Progenitor cell of endocrine pancreas (in vitro differentiated cells): Measurements from ENCODE around the gene BMP5. TPM values are rescaled to one million over a fixed set of nuclear protein-coding genes. Genes with fewer than 3 reads are reported as not detected.

ENCODE experiments used
- DNase-seq: peaks from one replicate; pipeline ENCODE4 v3.0.0; 2021; ENCODE audit warnings: low spot score; ENCODE audit not compliant: unreplicated experiment
- H3K27ac Mint-ChIP-seq: 2 replicates; pipeline ENCODE4 v1.8.0; 2021; ENCODE audit warnings: mild to moderate bottlenecking, moderate library complexity, mixed read lengths
- H3K27me3 Mint-ChIP-seq: 2 replicates; pipeline ENCODE4 v1.8.0; 2021; ENCODE audit warnings: mixed read lengths
- H3K36me3 Mint-ChIP-seq: 2 replicates; pipeline ENCODE4 v1.8.0; 2022; ENCODE audit warnings: mixed read lengths; ENCODE audit not compliant: insufficient read depth
- H3K4me1 Mint-ChIP-seq: 2 replicates; pipeline ENCODE4 v1.8.0; 2021; ENCODE audit warnings: low read depth, mixed read lengths
- H3K4me3 Mint-ChIP-seq: 2 replicates; pipeline ENCODE4 v1.8.0; 2021; ENCODE audit warnings: low read depth, mild to moderate bottlenecking, moderate library complexity, mixed read lengths
- H3K9me3 Mint-ChIP-seq: 2 replicates; pipeline ENCODE4 v1.8.0; 2021; ENCODE audit warnings: low read depth, mixed read lengths
- CTCF ChIP-seq: fragments of 200-600 bp; sonication (generic); IDR thresholded peaks from one replicate; pipeline ENCODE4 v1.5.0; 2021; ENCODE audit warnings: antibody characterized with exemption, mild to moderate bottlenecking; ENCODE audit not compliant: unreplicated experiment
- total RNA-seq: library from RNA; stranded (reverse); gene quantifications from 2 replicates; pipeline ENCODE4 v1.2.1, GENCODE V29; 2021

The BMP5 gene
- total RNA-seq, 1 donor from 2014 or later, result 0.91 TPM

GRCh38 chr6:55853008-55854001, 22.1 kb downstream of the BMP5 start:
- H3K27ac Mint-ChIP-seq, result no peak overlapping the region

DNA sequence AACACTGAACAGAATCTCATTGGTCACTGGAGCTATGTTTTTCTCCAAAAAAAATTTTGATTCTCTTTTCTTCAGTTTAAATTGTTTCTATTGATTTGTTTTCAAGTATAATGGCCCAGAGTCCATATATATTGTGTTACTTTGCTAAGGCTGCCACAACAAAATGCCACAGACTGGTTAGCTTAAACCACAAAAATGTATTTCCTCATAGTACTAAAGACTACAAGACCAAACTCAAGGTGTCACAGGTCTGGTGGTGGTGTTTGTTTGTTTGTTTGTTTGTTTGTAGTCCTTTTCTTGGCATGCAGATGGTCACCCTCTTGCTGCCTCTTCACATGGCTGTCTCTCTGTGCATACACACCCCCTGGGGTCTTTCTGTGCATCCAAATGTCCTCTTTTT, 34.0 kb downstream of the BMP5 start:
- H3K27me3 Mint-ChIP-seq, result peaks cover 6% of the 10 kb centered on the region
- H3K27ac Mint-ChIP-seq, result no peak overlapping the region
- H3K4me1 Mint-ChIP-seq, result peaks cover 6% of the 10 kb centered on the region
- H3K4me3 Mint-ChIP-seq, result no peak overlapping the region
- H3K9me3 Mint-ChIP-seq, result peaks cover 5% of the 10 kb centered on the region
- no peaks in the 10 kb centered on the region for H3K36me3 Mint-ChIP-seq
- DNase-seq, result no peak
- no peak for TF ChIP-seq CTCF

More at GRCh38 chr6:55853008-55854001, 22.1 kb downstream of the BMP5 start:
- Mint-ChIP-seq H3K36me3 (no peaks in the 10 kb centered on the region), H3K4me3 (no peak overlapping the region), H3K9me3 (peaks cover 3% of the 10 kb centered on the region), H3K27me3 (peaks cover 3% of the 10 kb centered on the region), H3K4me1 (no peaks in the 10 kb centered on the region)
- no peak for TF ChIP-seq CTCF
- no peak for DNase-seq

DNA sequence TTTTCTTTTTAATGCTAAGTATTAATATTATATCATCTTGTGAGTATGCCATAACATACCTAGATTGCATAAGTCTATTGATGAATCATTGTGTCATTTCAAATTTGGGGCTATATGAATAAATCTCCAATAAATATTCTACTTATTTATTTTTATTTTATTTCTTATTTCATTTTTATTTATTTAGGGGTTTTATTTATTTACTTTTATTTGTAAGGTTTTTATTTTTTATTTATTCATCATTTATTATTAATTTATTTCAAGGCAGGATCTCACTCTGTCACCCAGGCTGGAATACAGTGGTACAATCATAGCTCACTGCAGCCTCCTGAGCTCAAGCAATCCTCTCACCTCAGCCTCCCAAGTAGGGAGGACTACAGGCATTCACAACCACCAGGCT, 36.3 kb downstream of the BMP5 start:
- no peak overlapping the region for H3K27ac Mint-ChIP-seq
- TF ChIP-seq CTCF, result no peak
- peaks cover 5% of the 10 kb centered on the region for H3K9me3 Mint-ChIP-seq
- no peak overlapping the region for H3K4me3 Mint-ChIP-seq
- H3K4me1 Mint-ChIP-seq, result peaks cover 8% of the 10 kb centered on the region
- H3K36me3 Mint-ChIP-seq, result no peaks in the 10 kb centered on the region
- H3K27me3 Mint-ChIP-seq, result peaks cover 9% of the 10 kb centered on the region
- no peak for DNase-seq

- peaks cover 5% of the 10 kb centered on the region for H3K9me3 Mint-ChIP-seq
- H3K36me3 Mint-ChIP-seq, result no peaks in the 10 kb centered on the region
- peaks cover 8% of the 10 kb centered on the region for H3K4me1 Mint-ChIP-seq
- no peak for TF ChIP-seq CTCF
- no peak overlapping the region for H3K27ac Mint-ChIP-seq
- peaks cover 23% of the 10 kb centered on the region for H3K27me3 Mint-ChIP-seq
- no peak overlapping the region for H3K4me3 Mint-ChIP-seq
- no peak for DNase-seq
Observed at GRCh38 chr6:55836945-55837344, 38.4 kb downstream of the BMP5 start.

GRCh38 chr6:55836481-55836880, 38.9 kb downstream of the BMP5 start:
- H3K4me3 Mint-ChIP-seq, result no peak overlapping the region

More at GRCh38 chr6:55836481-55836880, 38.9 kb downstream of the BMP5 start:
- no peak for TF ChIP-seq CTCF
- DNase-seq, result no peak
- Mint-ChIP-seq H3K27ac (no peak overlapping the region), H3K27me3 (peaks cover 28% of the 10 kb centered on the region), H3K9me3 (peaks cover 5% of the 10 kb centered on the region), H3K36me3 (no peaks in the 10 kb centered on the region), H3K4me1 (peaks cover 8% of the 10 kb centered on the region)
